GM12801 (cell line): ENCODE data around the gene OR6J1.

Experiments
- TF ChIP-seq, protein P1 (sequence below): IDR thresholded peaks from one replicate; pipeline ENCODE4 v1.5.1; 2011; ENCODE audit warnings: control low read depth; ENCODE audit not compliant: insufficient read length; ENCODE audit errors: extremely low read depth

OR6J1 gene

DNA sequence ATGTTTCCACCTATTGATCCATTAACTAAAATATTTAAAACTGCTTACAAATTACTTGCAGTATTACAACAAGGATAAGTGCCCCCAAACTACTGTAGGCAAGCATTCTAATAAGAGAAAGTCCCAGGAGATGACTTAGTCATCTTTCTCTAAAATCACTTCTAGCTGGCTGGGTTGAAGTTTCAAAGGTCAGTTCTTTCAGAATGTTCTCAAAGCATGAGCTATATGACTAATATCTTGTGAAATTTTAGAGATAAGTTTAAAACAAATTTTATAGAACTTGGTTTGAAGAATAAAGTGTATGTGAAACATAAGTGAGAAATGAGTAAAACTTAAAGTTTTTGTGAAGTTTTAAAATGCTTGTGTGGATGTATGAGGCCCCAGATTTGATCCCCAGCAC is 24.3 kb upstream of the OR6J1 start:
- TF ChIP-seq, protein P1, sequence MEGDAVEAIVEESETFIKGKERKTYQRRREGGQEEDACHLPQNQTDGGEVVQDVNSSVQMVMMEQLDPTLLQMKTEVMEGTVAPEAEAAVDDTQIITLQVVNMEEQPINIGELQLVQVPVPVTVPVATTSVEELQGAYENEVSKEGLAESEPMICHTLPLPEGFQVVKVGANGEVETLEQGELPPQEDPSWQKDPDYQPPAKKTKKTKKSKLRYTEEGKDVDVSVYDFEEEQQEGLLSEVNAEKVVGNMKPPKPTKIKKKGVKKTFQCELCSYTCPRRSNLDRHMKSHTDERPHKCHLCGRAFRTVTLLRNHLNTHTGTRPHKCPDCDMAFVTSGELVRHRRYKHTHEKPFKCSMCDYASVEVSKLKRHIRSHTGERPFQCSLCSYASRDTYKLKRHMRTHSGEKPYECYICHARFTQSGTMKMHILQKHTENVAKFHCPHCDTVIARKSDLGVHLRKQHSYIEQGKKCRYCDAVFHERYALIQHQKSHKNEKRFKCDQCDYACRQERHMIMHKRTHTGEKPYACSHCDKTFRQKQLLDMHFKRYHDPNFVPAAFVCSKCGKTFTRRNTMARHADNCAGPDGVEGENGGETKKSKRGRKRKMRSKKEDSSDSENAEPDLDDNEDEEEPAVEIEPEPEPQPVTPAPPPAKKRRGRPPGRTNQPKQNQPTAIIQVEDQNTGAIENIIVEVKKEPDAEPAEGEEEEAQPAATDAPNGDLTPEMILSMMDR = no peak

DNA sequence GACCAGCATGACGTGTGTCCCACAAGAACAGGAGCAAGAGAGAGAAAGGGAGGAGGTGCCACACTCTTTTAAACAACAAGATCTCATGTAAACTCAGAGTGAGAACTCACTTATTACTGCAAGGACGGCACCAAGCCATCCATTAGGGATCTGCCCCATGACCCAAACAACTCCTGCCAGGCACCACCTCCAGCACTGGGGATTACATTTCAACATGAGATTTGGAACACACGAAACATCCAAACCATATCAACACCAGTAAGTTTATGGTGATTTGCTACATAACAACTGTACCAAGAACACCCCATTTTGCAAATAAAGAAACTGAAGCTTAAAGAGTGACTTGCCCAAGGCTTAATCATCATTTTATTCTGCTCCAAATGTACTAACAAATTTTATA is 23.7 kb upstream of the OR6J1 start:
- TF ChIP-seq, protein P1 = no peak

DNA sequence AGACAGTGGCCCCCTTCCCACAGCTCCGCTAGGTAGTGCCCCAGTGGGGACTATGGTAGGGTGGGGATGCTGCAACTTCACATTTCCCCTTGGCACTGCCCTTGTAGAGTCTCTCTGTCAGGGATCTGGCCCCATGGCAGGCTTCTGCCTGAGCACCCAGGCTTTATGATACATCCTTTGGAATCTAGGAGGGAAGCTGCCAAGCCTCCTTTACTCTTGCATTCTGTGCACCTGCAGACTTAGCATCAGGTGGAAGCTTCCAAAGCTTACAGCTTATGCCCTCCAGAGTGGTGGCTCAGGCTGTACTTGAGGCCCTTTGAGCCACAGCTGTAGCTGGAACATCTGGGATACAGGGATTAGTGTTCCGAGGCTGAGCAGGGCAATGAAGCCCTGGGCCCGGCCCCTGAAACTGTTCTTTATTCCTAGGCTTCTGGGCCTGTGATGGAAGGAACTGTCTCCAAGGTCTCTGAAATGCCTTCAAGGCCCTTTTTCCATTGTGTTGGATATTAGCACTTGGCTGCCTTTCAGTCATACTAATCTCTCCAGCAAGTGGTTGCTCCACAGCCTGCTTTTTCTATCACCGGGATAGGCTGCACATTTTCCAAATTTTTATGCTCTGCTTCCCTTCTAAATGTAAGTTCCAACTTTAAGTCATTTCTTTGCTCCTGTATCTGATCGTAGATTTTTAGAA is 22.2 kb upstream of the OR6J1 start:
- TF ChIP-seq, protein P1 = no peak

DNA sequence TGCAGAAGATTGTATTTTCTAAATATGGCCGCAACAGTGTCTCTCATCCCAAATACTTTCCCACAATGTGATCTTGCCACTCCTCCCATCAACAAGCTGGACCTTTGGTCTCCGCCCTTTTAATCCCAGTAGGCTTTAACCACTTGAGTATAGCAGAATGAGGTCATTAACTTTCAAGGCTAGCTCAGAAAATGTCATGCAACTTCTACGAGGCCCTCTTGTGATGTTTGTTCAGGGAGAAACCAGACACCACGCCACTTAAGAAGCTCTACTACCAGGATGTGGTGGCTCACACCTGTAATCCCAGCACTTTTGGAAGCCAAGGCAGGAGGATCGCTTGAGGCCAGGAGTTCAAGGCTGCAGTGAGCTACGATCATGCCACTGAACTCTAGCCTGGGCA is 20.1 kb upstream of the OR6J1 start:
- TF ChIP-seq, protein P1 = no peak

DNA sequence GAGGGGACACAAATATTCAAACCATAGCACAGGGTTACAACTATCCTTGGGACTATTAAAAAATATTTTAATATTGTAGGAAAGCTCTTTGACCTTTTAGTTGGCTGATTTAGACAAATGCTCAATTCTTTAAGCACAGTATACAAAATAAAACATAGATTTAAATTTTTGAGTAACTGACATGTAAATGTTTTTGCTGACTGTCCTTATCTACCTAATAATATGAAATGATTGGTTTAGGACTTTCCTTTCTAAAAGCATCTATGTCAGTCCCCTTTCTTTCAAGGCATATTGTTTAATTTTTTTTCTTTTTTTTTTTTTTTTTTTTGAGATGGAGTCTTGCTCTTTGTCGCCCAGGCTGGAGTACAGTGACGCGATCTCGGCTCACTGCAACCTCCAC is 16.5 kb upstream of the OR6J1 start:
- TF ChIP-seq, protein P1 = no peak

DNA sequence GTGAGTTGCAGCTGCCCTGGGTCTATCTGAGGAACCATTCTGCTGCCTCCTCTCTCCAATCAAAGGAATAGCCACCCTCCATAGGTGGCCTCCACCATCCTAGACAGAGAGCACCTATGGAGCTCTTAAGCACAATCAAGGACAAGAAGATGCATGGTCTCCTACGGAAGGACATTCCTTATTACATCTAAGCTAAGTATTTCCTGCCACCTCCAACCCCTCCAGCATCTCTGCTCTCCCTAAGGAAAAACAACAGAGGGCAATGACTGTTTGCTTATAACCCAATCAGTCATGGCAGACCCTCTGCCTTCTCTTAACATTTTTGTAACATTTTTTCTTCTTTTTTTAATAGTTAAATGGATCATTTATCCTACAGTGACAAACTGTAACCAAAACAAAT is 14.8 kb upstream of the OR6J1 start:
- TF ChIP-seq, protein P1 = no peak

DNA sequence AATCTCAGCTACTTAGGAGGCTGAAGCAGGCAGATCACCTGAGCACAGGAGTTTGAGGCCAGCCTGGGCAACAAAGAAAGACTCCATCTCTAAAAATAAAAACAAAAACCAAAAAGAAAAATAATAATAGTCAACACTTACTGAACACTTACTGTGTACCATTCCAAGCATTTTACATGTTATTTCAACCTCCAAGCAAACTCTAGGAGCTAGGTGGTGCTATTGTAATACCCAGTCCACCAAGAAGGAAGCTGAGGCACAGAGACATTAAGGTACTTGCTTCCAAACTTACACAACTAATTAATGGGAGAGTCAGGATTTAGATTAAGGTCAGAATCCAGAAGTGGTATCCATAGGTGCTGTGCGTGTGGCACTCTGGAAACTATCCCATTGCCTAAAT is 13.7 kb upstream of the OR6J1 start:
- TF ChIP-seq, protein P1 = no peak
